HepG2 (cell line): ENCODE results near the gene VSTM1. TPM values are rescaled to one million over a fixed set of nuclear protein-coding genes. Genes with fewer than 3 reads are reported as not detected.

Experiments used
- ATAC-seq: fragments of 200-7000 bp; cut with Tn5 transposase; 3 replicates; pipeline ENCODE4 v1.9.1; 2020; ENCODE audit warnings: mild to moderate bottlenecking, moderate library complexity
- BruUV-seq: library from RNA; stranded (reverse); fragments of 400-500 nt; replicated peaks from 2 replicates; lab custom pipeline; 2021; lab: Mats Ljungman, UMichigan
- CTCF ChIA-PET: fragments of 300-600 bp; formaldehyde crosslinking; extraction: SDS; loops from one replicate; lab custom pipeline; 2021; ENCODE audit warnings: low total read pairs, inconsistent platforms, low intra/inter-chr PET ratio; lab: Yijun Ruan, JAX
- POLR2A ChIA-PET: fragments of 350-600 bp; sonication (Branson Sonifier 250); formaldehyde crosslinking; loops from one replicate; lab custom pipeline; 2020; ENCODE audit warnings: antibody characterized with exemption, inconsistent platforms; lab: Yijun Ruan, JAX
- DNase-seq: peaks from one replicate; pipeline ENCODE4 v3.0.0-alpha.2; 2015; ENCODE audit warnings: low spot score
- FAIRE-seq: peaks from 3 replicates; lab custom pipeline; 2011; peaks lifted over from hg19 to GRCh38; lab: Jason Lieb, UNC
- H2AFZ ChIP-seq: one replicate; pipeline ENCODE4 v1.6.1; 2011; ENCODE audit warnings: low read length, inconsistent platforms
- H3K27ac ChIP-seq: fragments of 300-600 bp; 3 replicates; pipeline ENCODE4 v1.8.0; 2011; ENCODE audit warnings: mixed run types, mild to moderate bottlenecking, mixed read lengths, low read length, inconsistent platforms; ENCODE audit not compliant: insufficient read depth; ENCODE audit errors: extremely low read length
- H3K27me3 ChIP-seq, 2 experiments: fragments of 200-600 bp in 1 of 2; 2 replicates in 1 of 2; 3 replicates in 1 of 2; pipeline versions ENCODE4 v1.6.0 to v1.8.0; 2011; ENCODE audit warnings: low read length in 2 of 2, mild to moderate bottlenecking in 2 of 2, moderate library complexity in 2 of 2, inconsistent platforms in 1 of 2; ENCODE audit not compliant: insufficient read depth in 2 of 2, control insufficient read depth in 1 of 2
- H3K36me3 ChIP-seq, 2 experiments: fragments of 200-600 bp in 1 of 2; replicated peaks in 1 of 2; 2 replicates in 1 of 2; 3 replicates in 1 of 2; pipeline versions ENCODE4 v1.5.1 to v1.8.0; 2011; ENCODE audit warnings: low read length in 2 of 2, inconsistent platforms in 1 of 2; ENCODE audit not compliant: insufficient read depth in 2 of 2, control insufficient read depth in 1 of 2
- H3K4me1 ChIP-seq: 2 replicates; pipeline ENCODE4 v1.5.1; 2012; ENCODE audit warnings: low read length, inconsistent platforms; ENCODE audit not compliant: insufficient read depth
- H3K4me2 ChIP-seq: 2 replicates; pipeline ENCODE4 v1.6.0; 2011; ENCODE audit warnings: low read depth, low read length, inconsistent platforms
- H3K4me3 ChIP-seq, 3 experiments: fragments of 200-600 bp in 1 of 3; sonication (generic), shearing (Covaris generic) in 1 of 3; replicated peaks in 1 of 3; 2 replicates each; pipeline ENCODE4 v1.5.1; 2011 to 2016; ENCODE audit warnings: low read length in 3 of 3, inconsistent platforms in 2 of 3, low read depth in 2 of 3, mild to moderate bottlenecking in 2 of 3, control low read depth in 1 of 3, mixed read lengths in 1 of 3; ENCODE audit not compliant: insufficient read depth in 1 of 3
- H3K79me2 ChIP-seq: one replicate; pipeline ENCODE4 v1.6.1; 2011; ENCODE audit warnings: low read length, inconsistent platforms; ENCODE audit not compliant: insufficient read depth
- H3K9ac ChIP-seq: 2 replicates; pipeline ENCODE4 v1.6.0; 2011; ENCODE audit warnings: mild to moderate bottlenecking, low read depth, low read length, inconsistent platforms; ENCODE audit not compliant: insufficient read depth
- H3K9me3 ChIP-seq: 2 replicates; pipeline ENCODE4 v1.5.1; 2012; ENCODE audit warnings: mild to moderate bottlenecking, low read length
- H4K20me1 ChIP-seq: 2 replicates; pipeline ENCODE4 v1.6.0; 2011; ENCODE audit warnings: inconsistent platforms, mild to moderate bottlenecking, low read length, moderate library complexity; ENCODE audit not compliant: insufficient read depth
- AGO2 ChIP-seq: fragments of 200-400 bp; formaldehyde crosslinking; optimal IDR thresholded peaks from 2 replicates; pipeline ENCODE3; 2017; ENCODE audit warnings: mild to moderate bottlenecking, low read depth, low read length, moderate library complexity
- CHCHD3 ChIP-seq: sonication (generic); formaldehyde crosslinking; IDR thresholded peaks from 2 replicates; pipeline ENCODE4 v1.8.0; 2022; ENCODE audit warnings: mild to moderate bottlenecking, missing genetic modification reagents, moderate library complexity
- MAFF ChIP-seq: IDR thresholded peaks from 2 replicates; pipeline ENCODE4 v1.6.1; 2011; ENCODE audit warnings: low read depth, low read length, improper control_type of control experiment
- MAFK ChIP-seq, 2 experiments: IDR thresholded peaks in 1 of 2; conservative IDR thresholded peaks in 1 of 2; 2 replicates each; pipeline ENCODE4 v1.6.1; 2011; ENCODE audit warnings: improper control_type of control experiment in 2 of 2, low read length in 2 of 2
- RBFOX2 ChIP-seq: fragments of 200-400 bp; formaldehyde crosslinking; IDR thresholded peaks from 2 replicates; pipeline ENCODE4 v1.6.1; 2017; ENCODE audit warnings: low read depth, mild to moderate bottlenecking, low read length
- ZIK1 ChIP-seq: sonication (generic); formaldehyde crosslinking; IDR thresholded peaks from 2 replicates; pipeline ENCODE4 v1.5.0; 2020; ENCODE audit warnings: mild to moderate bottlenecking, low read depth, missing genetic modification reagents, borderline replicate concordance
- ZNF34 ChIP-seq: sonication (generic); formaldehyde crosslinking; IDR thresholded peaks from 2 replicates; pipeline ENCODE4 v1.4.0; 2020; ENCODE audit warnings: mild to moderate bottlenecking, missing genetic modification reagents, borderline replicate concordance
- WGBS: methylation state at CpG from one replicate; pipeline ENCODE4 v1.1.6; 2017; ENCODE audit warnings: low lambda C conversion rate; 5-methylcytosine and 5-hydroxymethylcytosine counted together
- in situ Hi-C: cut with HindIII; loops from 2 replicates; pipeline ENCODE4 v1.10.0; 2017; ENCODE audit warnings: low pct_unique_long_range_greater_than_20kb; ENCODE audit not compliant: extremely low pct_ligation_motif_present
- intact Hi-C: fragments of 100-400 bp; cut with micrococcal nuclease; formaldehyde crosslinking; loops from one replicate; pipeline ENCODE4 v1.10.0; 2022; ENCODE audit not compliant: unreplicated experiment
- polyA plus RNA-seq, 8 experiments: library from polyadenylated mRNA; depleted of rRNA in 3 of 8; stranded (reverse) in 7 of 8; unstranded in 1 of 8; fragments of >200 nt; fragmentation: Illumina TruSeq in 4 of 8; extraction: Trizol in 4 of 8; gene quantifications; 2 replicates each; pipeline versions ENCODE4 v1.2.1 to v1.2.3, GENCODE V29; 2011 to 2016; ENCODE audit warnings: low read depth in 4 of 8, missing spikeins in 1 of 8, mixed read lengths in 1 of 8; ENCODE audit not compliant: insufficient read depth in 1 of 8
- total RNA-seq, 5 experiments: library from RNA; depleted of rRNA; stranded (reverse); fragments of >200 nt; fragmentation: Illumina TruSeq; extraction: Trizol; gene quantifications; 2 replicates each; pipeline ENCODE4 v1.2.3, GENCODE V29; 2016; ENCODE audit warnings: low read depth in 1 of 5

Gene VSTM1
- total and polyA plus RNA-seq, 2 of the 13 experiments (the other 11 are each of a cell fraction or from before 2014, with no cell fraction given): not detected

GRCh38 chr19:54108496-54108895 is 44.8 kb upstream of the VSTM1 start:
- Histone ChIP-seq H3K4me2 (no peak overlapping the region), H3K9me3 (no peaks in the 10 kb centered on the region), H3K79me2 (peaks cover under 1% of the 10 kb centered on the region), H3K27me3 (no peaks in the 10 kb centered on the region), H3K9ac (no peak overlapping the region), H4K20me1 (no peaks in the 10 kb centered on the region), H3K36me3 (peaks cover 13 to 47% of the 10 kb centered on the region in 2 experiments; a peak in 4 of 5 replicates), H3K4me1 (peaks cover 13% of the 10 kb centered on the region), H2AFZ (no peak overlapping the region), H3K4me3 (no peak overlapping the region), H3K27ac (no peak overlapping the region)
- DNase-seq: no peak
- ATAC-seq: no peak; the same call in 2 of the 3 replicates
- 97% methylated on average over 4 of the region's 7 CpGs for WGBS
- no TSS peak for BruUV-seq
- ChIA-PET CTCF (no interaction called here), POLR2A (no interaction called here)
- in situ Hi-C loops: no loop called here
- intact Hi-C loops: no loop called here
- TF ChIP-seq MAFK (conservative IDR thresholded peaks at IDR 0.05 in 1 of 2, IDR thresholded peaks at IDR 0.05 in 1 of 2; ENCODE audit: low read length in 2 of 2) (peak in 1 of 2 experiments; percentile 68; a peak in 2 of 4 replicates), ZIK1 (CRISPR knock-in tag) (no peak), CHCHD3 (CRISPR knock-in tag) (no peak), MAFF (peak; percentile 47; the same call in 1 of the 2 replicates)
- no peak for FAIRE-seq

GRCh38 chr19:54107876-54108490 is 44.3 kb upstream of the VSTM1 start:
- H2AFZ ChIP-seq: no peak overlapping the region
- intact Hi-C loops (no loop called here), in situ Hi-C loops (no loop called here)
- no peaks in the 10 kb centered on the region; a peak in 1 of 5 replicates for H3K27me3 ChIP-seq
- H3K36me3 ChIP-seq: peaks cover 13 to 44% of the 10 kb centered on the region in 2 experiments; a peak in 4 of 5 replicates
- H4K20me1 ChIP-seq: no peaks in the 10 kb centered on the region
- H3K79me2 ChIP-seq: peaks cover 6% of the 10 kb centered on the region
- CTCF ChIA-PET: no interaction called here
- H3K4me3 ChIP-seq: no peak overlapping the region
- H3K27ac ChIP-seq: no peak overlapping the region
- TF ChIP-seq ZNF34: no peak
- TF ChIP-seq RBFOX2: peak; percentile 52; the same call in 1 of the 2 replicates
- TF ChIP-seq AGO2: peak; percentile 73
- no peak overlapping the region for H3K9ac ChIP-seq
- H3K4me2 ChIP-seq: no peak overlapping the region
- peaks cover 13% of the 10 kb centered on the region for H3K4me1 ChIP-seq
- DNase-seq (no peak), ATAC-seq (no peak), FAIRE-seq (no peak)
- no peaks in the 10 kb centered on the region for H3K9me3 ChIP-seq
- 96% methylated on average over 20 of the region's 21 CpGs for WGBS
- no TSS peak for BruUV-seq
- POLR2A ChIA-PET: no interaction called here
